Kidney capillary endothelial cell (primary cell): ENCODE measurements around the gene HSD11B2.

Experiments
- DNase-seq: peaks from one replicate; pipeline ENCODE4 v3.0.0-alpha.2; 2018; ENCODE audit warnings: low spot score

HSD11B2 gene

GRCh38 chr16:67480833-67481560 is 50.1 kb downstream of the HSD11B2 start, which contains the start of gene ATP6V0D1:
Gene ATP6V0D1 (minus strand): TSS chr16:67481157. CDS start chr16:67481086, 71 bp downstream.
- peak; percentile 98 for DNase-seq

GRCh38 chr16:67481561-67482232 is 50.8 kb downstream of the HSD11B2 start:
- peak; percentile 68 for DNase-seq

DNA sequence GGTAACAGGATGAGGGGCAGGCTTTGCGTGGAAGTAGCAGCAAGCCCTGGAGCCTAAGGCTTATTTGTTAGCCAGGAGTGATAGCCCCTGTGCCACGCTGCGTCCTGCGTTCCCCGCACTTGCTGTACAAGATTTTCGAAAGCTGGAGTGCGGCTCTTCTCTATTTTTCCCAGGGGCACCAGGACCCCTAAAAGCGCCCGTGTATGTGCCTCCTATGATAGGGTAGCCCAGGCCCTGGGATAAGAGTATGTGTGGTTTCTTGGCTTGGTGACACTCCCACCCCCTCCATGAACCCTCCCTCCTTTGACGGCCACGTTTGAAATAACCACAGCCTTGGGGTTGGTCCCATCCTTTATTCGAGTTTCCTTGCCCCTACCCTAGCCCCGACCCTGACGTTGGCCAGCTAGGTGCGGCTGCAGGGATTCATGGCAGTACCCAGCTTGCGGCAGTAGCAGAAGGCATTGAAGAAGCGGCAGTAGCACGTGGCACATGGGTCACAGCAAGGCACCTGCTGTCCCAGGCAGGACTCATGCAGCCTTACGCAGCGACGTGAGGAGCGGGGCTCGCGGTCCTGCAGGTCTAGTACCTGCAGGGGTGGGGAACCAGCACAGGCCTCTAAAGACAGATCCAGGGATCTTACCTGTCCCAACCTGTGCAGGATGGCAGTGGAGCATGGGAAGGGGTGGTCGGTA is 51.5 kb downstream of the HSD11B2 start:
- no peak for DNase-seq

DNA sequence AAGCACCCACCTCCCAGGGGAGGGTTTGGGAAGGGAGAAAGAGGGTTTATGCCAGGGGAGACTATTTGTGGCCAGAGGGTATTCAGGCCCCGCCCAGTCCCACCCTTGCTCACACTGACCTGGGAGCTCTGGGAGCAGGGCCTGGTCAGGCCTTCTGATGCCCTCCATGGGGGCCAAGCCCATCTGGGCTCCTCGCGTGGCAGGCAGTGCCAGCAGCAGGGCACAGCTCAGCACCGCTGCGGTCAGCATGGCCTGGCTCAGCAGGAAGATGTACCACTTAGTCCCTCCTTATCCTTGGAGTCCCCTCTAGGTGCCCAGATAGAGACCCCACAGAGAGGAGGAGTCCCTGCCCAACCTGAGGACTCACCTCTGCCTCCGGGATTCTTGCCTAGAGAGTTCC is 52.2 kb downstream of the HSD11B2 start, which contains the start of gene AGRP:
Gene AGRP (minus strand): TSS at position 398 of the 400 bp plus-strand sequence. CDS start 149 bp downstream, at position 249.
- no peak for DNase-seq

- no peak for DNase-seq
These were observed 53.0 kb downstream of the HSD11B2 start for GRCh38 chr16:67483731-67484525.

- peak; percentile 40 for DNase-seq
These were observed 55.9 kb downstream of the HSD11B2 start for GRCh38 chr16:67486805-67487204.
